Activated gamma-delta T cell treated with anti-CD3 and anti-CD28 coated beads, Interleukin-2, amount 50 U/mL, for 16 hours (primary cell): ENCODE data around the gene STARD5.
"Not testable (repeated sequence)": the region's sequence is repeated elsewhere in the genome, so short reads cannot be mapped to it uniquely, and the experiment has no call there.

Experiments used
- DNase-seq: peaks from one replicate; pipeline ENCODE4 v3.0.0-alpha.2; 2020; ENCODE audit warnings: low read depth

The STARD5 gene, protein sequence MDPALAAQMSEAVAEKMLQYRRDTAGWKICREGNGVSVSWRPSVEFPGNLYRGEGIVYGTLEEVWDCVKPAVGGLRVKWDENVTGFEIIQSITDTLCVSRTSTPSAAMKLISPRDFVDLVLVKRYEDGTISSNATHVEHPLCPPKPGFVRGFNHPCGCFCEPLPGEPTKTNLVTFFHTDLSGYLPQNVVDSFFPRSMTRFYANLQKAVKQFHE

DNA sequence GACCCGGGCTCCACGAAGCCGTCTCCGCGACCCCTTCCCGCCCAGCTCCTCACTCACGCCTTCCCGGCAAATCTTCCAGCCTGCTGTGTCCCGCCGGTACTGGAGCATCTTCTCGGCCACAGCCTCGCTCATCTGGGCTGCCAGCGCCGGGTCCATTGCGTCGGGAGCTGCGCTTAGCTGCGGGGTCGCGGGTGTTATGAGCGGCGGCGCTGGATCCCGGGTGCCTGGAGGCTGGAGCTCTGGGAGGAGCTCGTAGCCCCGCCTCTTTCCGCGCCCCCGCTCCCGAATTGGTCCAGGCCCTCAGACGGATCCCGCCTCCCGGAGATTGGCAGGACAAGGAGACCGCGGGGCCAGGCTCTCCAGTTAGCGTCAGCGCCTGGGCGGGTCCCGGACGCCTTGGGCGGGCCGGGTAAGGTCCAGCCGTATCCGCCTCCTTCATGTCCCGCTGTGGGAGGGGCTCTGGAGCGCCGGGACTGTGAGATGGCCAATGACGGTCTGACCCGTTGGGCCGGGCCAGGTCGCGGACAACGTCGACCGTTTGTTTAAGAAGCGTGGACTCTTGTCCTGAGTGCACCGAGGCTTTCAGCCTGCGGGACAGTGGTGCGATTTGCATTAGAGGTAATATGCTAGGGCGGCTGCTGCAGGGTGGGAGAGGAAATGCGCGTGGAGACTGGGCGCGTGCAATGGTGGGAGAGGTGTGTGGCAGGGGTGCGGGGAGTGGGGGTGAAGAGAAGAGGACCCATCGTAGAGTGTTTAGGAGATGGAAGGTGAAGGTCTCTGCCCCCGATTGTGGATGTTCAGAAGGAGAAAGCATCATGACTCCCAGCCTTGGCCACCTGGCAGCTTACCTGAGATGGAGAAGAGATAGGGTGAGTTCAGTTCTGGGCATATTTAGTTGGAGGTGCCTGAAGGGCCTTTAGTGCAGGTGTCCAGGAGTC is at the start of gene STARD5:
Gene STARD5, minus strand, starts transcription at position 198 of the 938 bp plus-strand sequence. Its CDS starts 42 bp downstream, at position 156.
- peak; percentile 93 for DNase-seq

DNA sequence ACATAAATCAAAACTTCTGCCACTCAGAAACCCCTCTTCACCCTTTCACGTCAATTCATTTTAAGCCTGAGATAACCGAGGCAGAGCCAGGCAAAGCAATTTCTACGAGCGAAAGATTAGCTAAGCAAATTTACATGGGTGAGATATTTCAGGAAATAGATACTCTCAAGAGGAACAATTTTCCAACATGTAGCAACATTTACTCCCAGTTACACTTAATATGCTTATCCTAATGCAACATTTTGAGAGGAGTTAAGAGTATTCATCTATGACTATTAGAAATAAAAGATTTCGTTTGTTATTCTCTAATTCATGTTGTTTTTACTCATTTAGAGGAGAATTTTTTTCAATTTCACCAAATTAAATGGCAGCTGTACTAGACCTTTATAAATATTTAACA is 49.2 kb upstream of the STARD5 start:
- DNase-seq: no peak

DNA sequence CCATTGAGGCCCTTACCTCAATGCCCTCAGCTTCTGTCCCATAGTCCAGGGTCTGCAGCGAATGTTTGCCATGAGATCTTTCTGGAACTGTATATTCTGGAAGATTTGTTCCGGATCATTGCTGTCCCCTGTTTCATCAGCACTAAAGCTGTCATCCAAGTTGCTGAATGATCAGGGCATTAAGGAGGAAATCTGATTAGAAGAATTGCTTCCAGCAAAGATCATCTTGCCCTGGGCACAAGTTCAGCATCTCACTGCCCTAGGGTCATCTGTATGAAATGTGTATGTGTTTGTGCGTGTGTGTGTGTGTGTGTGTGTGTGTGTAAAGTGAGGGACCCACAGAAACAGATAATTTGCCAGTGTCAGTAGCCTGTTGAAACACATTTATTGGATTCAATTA is 48.6 kb upstream of the STARD5 start:
- no peak for DNase-seq

DNA sequence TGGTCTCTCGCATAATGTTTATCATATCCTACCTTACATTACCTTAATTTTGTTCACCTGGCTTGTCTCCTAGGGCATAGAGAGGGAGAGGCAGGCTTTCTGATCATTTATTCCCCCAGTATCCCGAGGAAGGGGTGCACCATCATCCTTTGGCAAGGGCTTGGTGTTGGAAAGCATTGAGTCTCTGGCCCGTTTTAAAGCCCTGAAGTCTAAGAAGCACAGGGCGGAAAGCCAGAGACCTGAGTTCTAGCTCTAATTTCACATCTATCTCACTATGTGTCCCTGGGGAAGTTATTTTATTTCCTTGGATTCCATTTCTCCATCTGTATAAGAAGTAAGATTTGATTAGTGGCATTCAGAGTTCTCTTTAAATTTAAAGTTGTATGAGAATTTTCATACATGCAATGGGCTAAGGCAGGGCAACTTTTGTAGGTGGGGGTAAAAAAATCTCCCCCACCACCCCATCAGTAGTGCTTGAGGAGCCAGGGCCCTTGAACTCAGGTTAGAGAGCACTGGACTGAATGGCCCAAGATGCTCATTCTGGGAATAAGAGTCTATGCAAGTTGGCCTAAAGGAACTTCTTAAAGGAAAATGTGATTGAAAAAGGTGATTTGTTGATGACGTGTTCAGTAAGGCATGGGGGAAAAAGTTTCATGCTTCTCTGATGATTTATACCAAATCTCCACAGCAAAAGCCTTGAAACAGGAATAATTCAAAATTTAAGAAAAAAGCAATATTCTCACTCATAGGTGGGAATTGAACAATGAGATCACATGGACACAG is 40.0 kb upstream of the STARD5 start:
- DNase-seq: no peak

DNA sequence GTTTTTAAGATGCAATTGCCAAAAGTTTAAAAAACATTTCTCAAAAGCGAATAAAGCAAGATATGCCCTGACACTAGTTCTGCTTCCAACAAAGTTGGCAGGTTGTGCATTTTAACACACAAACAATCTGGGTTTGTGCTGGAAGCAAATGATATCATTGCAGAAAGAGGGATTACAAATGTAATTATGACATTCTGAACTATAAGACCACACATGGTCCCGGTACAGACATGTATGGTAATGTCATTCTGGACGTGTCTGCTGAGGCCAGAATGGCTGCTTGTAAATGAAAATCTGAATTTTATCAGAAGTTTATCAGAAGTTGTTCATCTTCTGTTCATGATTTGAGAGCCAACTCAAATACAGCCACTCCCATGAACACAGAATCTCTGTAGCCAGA is 39.3 kb upstream of the STARD5 start:
- DNase-seq: no peak

DNA sequence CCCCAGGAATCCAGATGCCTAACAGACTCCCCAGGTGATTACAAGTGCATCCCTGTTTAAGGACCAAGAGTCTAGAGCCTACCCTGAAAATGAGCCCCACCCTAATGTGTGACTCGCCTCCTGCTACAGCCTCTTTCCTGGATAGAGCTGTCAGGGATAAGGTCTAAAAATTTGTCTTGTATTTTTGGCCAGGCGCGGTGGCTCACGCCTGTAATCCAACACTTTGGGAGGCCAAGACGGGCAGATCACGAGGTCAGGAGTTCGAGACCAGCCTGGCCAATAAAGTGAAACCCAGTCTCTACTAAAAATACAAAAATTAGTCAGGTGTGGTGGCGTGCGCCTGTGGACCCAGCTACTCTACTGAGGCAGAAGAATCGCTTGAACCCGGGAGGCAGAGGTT is 38.8 kb upstream of the STARD5 start:
- no peak for DNase-seq

DNA sequence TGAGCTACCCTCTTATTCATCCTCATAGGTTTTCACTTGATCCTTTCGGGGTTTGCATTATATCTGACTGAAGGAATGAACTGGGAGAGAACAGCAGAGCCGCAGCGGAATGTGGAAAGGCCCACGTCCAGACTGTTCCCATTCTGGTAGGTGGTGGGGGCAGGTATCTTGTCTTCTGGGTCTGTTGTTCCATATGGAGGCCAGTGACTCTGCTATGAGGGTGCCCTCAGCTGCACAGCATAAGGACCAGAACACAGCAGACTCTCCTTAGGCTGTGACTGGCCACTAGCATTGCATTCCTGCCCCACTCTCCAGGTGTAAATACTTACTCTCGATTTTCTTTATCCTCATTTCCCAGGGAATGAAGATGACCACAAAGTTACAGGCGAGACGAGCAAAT is 38.0 kb upstream of the STARD5 start:
- DNase-seq: no peak

DNA sequence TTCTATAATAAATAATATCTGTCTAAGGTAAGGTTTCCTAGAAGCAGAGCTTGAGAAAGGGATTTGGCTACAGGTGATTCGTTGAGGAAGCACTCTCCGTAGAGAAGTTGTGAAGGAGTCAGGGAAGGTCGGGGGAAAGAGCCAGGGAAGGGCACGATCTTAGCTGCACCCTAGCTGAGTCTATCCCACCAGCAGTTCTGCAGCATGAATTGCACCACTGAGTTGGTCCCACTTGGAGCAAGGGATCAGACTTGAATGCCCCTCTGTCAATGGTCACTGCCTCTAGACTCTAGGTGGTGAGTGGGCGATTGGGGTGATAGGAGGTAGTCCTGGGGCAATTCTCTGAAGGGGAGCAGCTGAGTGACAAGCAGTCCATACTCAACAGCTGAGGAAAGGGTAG is 36.5 kb upstream of the STARD5 start:
- no peak for DNase-seq

DNA sequence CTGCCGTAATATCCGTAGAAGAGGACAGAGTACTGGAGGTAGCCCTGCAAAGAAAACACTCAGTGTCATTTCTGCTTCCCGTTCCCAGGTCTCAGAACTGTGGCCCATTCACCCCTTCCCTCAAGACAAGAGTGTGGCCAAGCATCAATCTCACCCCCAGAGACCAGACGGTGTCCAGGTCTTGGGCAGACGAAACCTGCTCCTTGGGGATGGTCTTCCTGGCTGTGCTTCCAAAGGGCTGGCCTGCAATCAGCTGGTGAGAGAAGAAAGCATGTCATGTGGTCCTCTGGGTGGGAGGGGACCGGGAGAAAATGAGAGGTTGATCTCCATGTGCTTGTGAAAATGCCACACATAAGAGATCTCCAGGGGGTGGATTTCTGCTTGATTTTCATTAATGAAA is 34.3 kb upstream of the STARD5 start:
- DNase-seq: no peak

DNA sequence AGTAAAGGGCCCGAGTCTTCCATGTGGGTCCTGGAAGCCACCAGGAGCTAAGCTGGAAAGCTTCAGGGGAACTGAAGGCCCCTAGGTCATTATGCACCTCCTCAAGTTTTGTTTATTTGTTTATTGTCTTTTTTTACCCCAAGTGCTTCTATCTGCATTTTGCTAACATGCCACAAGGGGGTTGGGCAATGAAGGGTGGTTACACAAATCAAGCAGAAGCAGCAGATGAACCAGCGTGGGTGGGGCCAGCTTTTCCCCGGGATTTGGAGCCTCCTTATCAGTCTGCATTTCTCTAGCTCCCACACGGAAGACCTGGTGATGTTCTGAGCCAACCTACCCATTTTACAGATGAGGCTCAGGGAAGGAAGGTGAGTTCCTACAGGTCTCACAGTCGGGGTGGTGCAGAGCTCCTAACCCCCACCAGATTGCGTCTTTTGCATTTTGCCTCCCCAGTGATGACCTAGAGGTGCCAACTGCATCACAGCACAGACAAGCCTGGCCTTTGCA is 33.3 kb upstream of the STARD5 start:
- no peak for DNase-seq

DNA sequence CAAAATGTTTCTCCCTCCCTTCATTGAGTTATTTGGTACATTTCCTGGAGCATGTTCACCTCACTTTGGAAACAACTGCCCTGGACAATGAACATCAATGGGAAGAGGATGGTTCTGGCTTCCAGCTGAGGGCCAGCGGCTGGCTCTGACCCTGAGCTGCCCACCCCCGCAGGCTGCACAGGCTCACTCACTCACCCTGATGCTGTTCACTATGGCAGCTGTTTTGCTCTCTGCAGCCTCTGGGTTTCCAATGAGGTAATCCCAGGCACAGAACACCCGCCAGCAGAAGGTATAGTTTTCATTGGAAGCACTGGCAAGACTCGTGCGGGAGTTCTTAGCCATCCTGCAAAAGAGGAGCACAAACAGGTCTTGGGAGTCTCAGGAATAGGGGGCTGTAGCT is 32.3 kb upstream of the STARD5 start:
- no peak for DNase-seq

DNA sequence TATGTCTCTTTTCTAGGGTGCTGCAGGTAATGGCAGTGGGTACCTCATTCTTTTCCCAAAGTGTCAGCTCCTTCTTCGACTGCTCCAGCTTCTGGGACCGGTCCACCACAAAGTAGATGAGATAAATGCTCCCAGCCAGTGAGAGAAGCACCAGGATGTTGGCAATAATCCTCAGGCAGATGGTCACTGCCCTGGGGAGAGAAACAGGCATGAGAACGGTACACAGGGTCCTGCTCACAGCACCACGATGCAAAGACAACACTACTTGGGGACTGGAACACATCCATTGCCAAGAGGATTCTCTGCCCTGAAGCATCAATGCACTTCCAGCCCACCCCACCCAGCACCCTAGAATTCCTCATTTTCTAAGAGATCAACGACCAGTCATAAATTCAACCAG is 27.7 kb upstream of the STARD5 start:
- no peak for DNase-seq

DNA sequence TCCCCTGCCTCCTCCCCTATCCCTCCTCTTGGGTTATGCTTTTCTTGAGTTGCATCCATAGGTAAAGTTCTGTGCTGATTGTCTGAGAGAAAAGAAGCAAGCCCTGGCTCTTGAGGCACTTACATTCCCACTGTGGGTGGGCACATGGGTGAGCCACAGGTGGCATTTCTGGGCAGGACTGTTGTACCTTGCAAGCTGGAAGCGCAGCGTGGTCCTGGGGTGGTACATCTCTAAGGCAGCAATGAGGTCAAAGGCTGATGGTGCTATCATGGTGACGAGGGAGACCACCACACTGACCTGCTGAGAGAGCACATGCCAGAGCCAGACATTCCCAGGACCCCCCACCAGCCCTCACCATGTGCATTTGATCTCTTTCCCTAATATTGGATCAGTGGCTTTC is 25.3 kb upstream of the STARD5 start:
- no peak for DNase-seq

DNA sequence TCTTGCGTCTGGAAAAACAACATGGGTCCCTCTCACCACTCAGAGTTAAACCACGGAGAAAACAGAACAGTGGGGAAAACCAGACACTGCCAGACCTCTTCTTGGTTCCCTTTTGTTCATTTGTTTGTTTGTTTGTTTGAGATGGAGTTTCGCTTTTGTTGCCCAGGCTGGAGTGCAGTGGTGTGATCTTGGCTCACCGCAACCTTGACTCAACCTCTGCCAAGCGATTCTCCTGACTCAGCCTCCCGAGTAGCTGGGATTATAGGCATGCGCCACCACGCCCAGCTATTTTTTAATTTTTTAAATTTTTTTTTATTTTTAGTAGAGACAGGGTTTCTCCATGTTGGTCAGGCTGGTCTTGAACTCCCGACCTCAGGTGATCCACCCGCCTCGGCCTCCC is 24.8 kb upstream of the STARD5 start:
- DNase-seq: not testable (repeated sequence)

DNA sequence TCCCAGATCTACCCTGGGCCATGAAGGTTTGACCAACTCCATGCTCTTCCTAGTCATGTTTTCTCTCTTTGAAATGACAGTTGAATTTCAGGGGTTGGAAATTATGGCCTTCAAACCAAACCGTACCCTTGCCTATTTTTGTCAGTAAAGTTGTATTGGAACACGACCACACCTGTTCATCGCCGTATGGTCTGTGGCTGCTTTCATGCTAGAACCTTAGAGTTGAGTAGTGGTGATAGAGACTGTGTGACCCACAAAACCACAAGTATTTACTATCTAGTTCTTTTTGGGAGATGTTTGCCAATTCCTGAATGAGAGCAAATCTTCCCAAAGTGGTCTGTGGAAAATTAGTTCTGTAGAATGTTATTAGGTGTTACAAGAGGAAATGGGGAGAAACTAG is 24.0 kb upstream of the STARD5 start:
- DNase-seq: no peak

DNA sequence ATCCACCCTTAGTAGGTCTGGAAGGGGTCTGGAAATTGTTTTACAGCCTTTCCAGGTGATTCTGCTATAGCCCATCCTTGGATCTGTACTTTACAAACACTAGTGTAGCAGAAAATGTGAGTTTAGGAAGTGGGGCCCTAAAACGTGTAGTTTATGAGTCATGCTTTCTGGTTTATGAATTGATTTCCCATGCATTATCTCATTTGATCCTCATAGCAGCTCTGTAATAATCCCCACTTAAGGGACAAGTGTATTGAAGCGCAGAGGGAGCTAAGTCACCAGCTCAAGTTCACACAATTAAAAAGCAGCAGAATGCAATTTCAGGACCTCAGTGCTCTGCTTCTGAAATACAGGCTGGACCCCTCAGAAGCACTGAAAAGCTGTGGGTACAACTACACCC is 22.7 kb upstream of the STARD5 start:
- no peak for DNase-seq

DNA sequence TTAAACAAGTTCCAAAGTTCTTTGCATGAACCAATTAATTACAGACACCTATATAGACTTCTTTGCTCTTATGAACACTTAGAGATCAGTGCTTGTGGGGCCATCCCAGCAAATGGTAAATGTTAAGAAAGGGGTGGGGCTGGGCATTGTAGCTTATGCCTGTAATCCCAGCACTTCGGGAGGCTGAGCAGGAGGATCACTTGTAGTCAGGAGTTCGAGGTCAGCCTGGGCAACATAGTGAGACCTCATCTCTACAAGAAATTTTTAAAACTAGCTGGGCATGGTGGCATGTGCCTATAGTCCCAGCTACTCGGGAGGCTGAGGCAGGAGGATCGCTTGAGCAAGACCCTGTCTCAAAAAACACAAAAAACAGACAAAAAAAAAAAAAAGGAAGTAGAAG is 19.4 kb upstream of the STARD5 start:
- no peak for DNase-seq

DNA sequence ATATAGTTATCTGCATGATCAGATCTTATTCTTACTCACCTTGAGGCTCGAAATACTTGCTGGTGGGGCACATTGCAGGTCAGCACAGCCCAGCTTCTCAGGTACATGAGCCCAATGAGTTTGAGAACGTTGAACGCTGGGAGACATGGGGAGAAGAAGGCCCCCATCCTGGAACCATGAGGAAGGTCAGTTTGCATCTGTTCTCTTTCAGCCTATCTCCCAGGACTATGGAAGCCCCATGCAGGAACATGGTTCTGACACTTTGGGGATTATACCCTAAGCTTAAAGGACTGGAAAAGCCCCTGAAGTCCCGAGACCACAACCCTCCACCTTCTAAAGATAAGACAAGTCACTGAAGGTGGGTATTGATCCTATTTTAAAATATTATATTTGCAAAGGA is 17.4 kb upstream of the STARD5 start:
- no peak for DNase-seq

DNA sequence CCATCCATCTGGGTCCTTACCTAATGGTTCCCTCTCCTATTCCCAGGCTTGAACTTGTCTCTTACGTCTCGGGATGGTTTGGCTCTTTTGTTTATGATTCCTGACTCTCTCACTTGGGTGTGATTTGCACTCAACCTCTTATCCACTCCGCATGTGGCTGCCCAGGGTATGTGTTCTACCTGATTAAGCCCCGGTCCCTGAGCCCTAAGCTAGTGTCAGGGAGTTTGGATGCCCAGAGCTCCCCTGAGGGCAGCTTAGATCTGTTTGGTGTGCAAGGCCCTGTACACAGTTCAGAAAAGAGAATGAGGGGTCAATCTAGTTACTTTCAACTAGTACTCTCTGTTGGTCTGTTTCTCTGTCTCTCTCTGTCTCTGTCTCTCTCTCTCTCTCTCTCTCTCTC is 15.9 kb upstream of the STARD5 start:
- DNase-seq: no peak

DNA sequence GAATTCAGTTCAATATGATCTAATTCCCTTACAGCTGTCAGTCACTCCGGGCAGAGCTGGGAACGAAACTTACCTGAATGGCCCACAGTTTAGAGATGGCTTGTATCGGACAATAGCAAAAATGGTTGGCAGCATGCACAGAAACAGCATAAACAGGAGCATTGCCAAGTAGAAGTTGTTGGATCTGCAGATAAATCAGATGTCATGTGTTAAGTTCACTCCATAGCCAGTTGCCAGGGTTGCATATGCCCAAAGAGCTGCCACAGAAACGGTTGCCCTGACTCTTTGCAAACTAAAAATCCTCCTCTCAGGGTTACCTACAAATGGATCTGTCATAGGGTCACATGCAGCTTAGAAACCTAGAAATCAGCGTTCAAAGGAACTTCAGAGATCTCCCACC is 15.4 kb upstream of the STARD5 start:
- no peak for DNase-seq

DNA sequence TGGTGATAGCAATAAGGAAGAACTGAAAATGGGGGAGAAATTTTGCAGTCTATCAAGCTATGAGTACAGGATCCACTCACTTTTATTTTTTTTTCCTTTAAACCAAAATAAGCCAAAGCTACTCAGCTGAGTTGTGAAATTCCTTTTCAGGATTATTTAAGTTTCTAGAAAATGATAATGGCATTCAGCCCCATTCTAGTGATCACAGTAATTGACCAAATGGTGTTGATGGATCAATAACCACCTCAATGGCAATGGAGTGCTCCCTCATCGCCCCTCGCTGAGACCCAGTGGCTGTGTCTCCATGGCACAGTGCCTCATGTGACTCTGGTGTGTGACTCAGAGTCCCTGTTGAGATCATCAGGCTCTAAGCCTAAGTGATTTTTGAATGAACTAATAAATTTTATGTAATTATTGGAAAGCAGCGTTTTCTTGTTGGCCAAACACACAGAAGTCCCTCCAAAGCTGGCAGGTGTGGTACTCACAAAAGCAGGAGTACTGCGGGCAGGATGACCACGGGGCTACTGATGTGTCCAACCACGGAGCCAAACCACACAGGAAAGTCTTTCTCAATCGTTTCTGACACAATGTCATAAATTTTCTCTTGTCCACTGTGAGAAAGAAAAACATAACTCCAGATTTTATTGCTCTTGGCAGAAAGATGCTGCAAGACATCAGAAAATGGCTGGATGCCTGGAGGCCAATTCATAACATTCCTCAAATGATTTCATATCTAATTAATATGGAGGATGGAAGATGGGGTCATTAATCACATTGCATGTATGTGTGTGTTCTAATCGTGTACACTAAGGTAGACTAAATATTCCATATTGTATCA is 14.4 kb upstream of the STARD5 start:
- DNase-seq: no peak

DNA sequence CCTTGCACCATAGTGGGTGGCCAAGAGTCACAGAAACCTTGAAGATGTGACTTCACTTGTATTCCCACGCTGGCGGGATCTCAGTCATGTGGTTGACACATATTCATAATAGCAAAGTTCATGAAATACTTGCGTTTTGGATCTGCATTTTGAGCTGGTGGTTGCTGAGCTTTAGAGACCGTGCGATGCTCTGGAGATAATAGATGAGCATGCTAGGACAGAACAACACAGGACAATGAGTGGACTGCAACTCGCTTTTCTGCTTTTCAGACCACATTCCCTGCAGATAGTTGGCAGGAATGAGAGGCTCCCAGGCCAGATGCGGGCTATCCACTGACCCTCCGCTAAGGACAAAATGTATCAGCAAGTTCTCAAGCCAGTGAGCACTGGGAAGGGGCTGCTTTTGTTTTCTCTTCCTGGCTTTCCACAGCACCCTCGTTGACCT is 13.8 kb upstream of the STARD5 start:
- no peak for DNase-seq
